HepG2 (cell line): ENCODE data around the gene RNF168. TPM values are rescaled to one million over a fixed set of nuclear protein-coding genes. Genes with fewer than 3 reads are reported as not detected.

ENCODE experiments used
- BCL6 ChIP-seq: IDR thresholded peaks from 2 replicates; pipeline ENCODE4 v1.6.1; 2016; ENCODE audit warnings: missing genetic modification reagents, missing compliant biosample characterization
- CCAR2 ChIP-seq: fragments of 200-400 bp; formaldehyde crosslinking; optimal IDR thresholded peaks from 2 replicates; pipeline ENCODE3; 2018; ENCODE audit warnings: low read depth, mild to moderate bottlenecking, low read length, moderate library complexity
- FOXP1 ChIP-seq, 2 experiments: fragments of 450-650 bp in 1 of 2; IDR thresholded peaks; 2 replicates each; pipeline ENCODE4 v1.6.1; 2017 to 2018; ENCODE audit warnings: antibody characterized with exemption in 1 of 2
- HNRNPL ChIP-seq: fragments of 200-400 bp; formaldehyde crosslinking; IDR thresholded peaks from 2 replicates; pipeline ENCODE4 v1.6.1; 2017; ENCODE audit warnings: mild to moderate bottlenecking, low read depth, low read length
- LCORL ChIP-seq, 2 experiments: fragments of 450-650 bp in 1 of 2; sonication (generic) in 1 of 2; formaldehyde crosslinking in 1 of 2; IDR thresholded peaks; 2 replicates each; pipeline versions ENCODE4 v1.5.0 to v1.6.1; 2017 to 2020; ENCODE audit warnings: antibody characterized with exemption in 1 of 2, missing genetic modification reagents in 1 of 2
- MXI1 ChIP-seq: IDR thresholded peaks from 3 replicates; pipeline ENCODE4 v1.6.1; 2012; ENCODE audit warnings: low read depth, low read length, inconsistent platforms, borderline replicate concordance
- NR2F6 ChIP-seq, 2 experiments: IDR thresholded peaks; 2 replicates each; pipeline ENCODE4 v1.6.1; 2016; ENCODE audit warnings: antibody characterized with exemption in 1 of 2, mild to moderate bottlenecking in 1 of 2
- PHF21A ChIP-seq: sonication (generic); formaldehyde crosslinking; IDR thresholded peaks from 2 replicates; pipeline ENCODE4 v1.5.0; 2020; ENCODE audit warnings: mild to moderate bottlenecking, missing genetic modification reagents
- POLR2A ChIP-seq, 2 experiments: IDR thresholded peaks; 2 replicates each; pipeline ENCODE4 v1.6.1; 2011; ENCODE audit warnings: low read depth in 2 of 2, low read length in 2 of 2, mild to moderate bottlenecking in 1 of 2, moderate library complexity in 1 of 2; ENCODE audit not compliant: insufficient read depth in 1 of 2
- SALL1 ChIP-seq: sonication (generic); formaldehyde crosslinking; IDR thresholded peaks from 2 replicates; pipeline ENCODE4 v1.8.0; 2022; ENCODE audit warnings: mild to moderate bottlenecking, missing genetic modification reagents
- TAF1 ChIP-seq: sonication (generic); formaldehyde crosslinking; IDR thresholded peaks from 2 replicates; pipeline ENCODE4 v1.4.0; 2020; ENCODE audit warnings: missing genetic modification reagents
- YY1 ChIP-seq: IDR thresholded peaks from 2 replicates; pipeline ENCODE4 v1.6.1; 2011; ENCODE audit warnings: low read length, low read depth, moderate library complexity, mild to moderate bottlenecking; ENCODE audit not compliant: insufficient read depth, insufficient replicate concordance
- ZNF263 ChIP-seq: sonication (generic); formaldehyde crosslinking; IDR thresholded peaks from 2 replicates; pipeline ENCODE4 v1.4.0; 2020; ENCODE audit warnings: missing genetic modification reagents
- ZNF451 ChIP-seq: sonication (generic); formaldehyde crosslinking; IDR thresholded peaks from 2 replicates; pipeline ENCODE4 v1.5.0; 2020; ENCODE audit warnings: mild to moderate bottlenecking, missing genetic modification reagents
- ZNF557 ChIP-seq: sonication (generic); formaldehyde crosslinking; IDR thresholded peaks from 2 replicates; pipeline ENCODE4 v1.4.0; 2020; ENCODE audit warnings: missing genetic modification reagents
- ZNF670 ChIP-seq: sonication (generic); formaldehyde crosslinking; IDR thresholded peaks from 2 replicates; pipeline ENCODE4 v1.8.0; 2022; ENCODE audit warnings: mild to moderate bottlenecking, missing genetic modification reagents, borderline replicate concordance
- ZNF713 ChIP-seq: sonication (generic); formaldehyde crosslinking; IDR thresholded peaks from 2 replicates; pipeline ENCODE4 v1.4.0; 2020; ENCODE audit warnings: mild to moderate bottlenecking, missing genetic modification reagents
- ZNF766 ChIP-seq: sonication (generic); formaldehyde crosslinking; IDR thresholded peaks from 2 replicates; pipeline ENCODE4 v1.5.0; 2020; ENCODE audit warnings: missing genetic modification reagents, borderline replicate concordance
- ZNF879 ChIP-seq: sonication (generic); formaldehyde crosslinking; IDR thresholded peaks from 2 replicates; pipeline ENCODE4 v1.8.1; 2023; ENCODE audit warnings: missing genetic modification reagents
- ZSCAN22 ChIP-seq: sonication (generic); formaldehyde crosslinking; IDR thresholded peaks from 2 replicates; pipeline ENCODE4 v1.4.0; 2020; ENCODE audit warnings: mild to moderate bottlenecking, missing genetic modification reagents
- polyA plus RNA-seq, 8 experiments: library from polyadenylated mRNA; depleted of rRNA in 3 of 8; stranded (reverse) in 7 of 8; unstranded in 1 of 8; fragments of >200 nt; fragmentation: Illumina TruSeq in 4 of 8; extraction: Trizol in 4 of 8; gene quantifications; 2 replicates each; pipeline versions ENCODE4 v1.2.1 to v1.2.3, GENCODE V29; 2011 to 2016; ENCODE audit warnings: low read depth in 4 of 8, missing spikeins in 1 of 8, mixed read lengths in 1 of 8; ENCODE audit not compliant: insufficient read depth in 1 of 8
- total RNA-seq, 5 experiments: library from RNA; depleted of rRNA; stranded (reverse); fragments of >200 nt; fragmentation: Illumina TruSeq; extraction: Trizol; gene quantifications; 2 replicates each; pipeline ENCODE4 v1.2.3, GENCODE V29; 2016; ENCODE audit warnings: low read depth in 1 of 5
- TF ChIP-seq, protein P1 (sequence below): IDR thresholded peaks from 2 replicates; pipeline ENCODE4 v1.6.1; 2016
- TF ChIP-seq, protein P2 (sequence below): IDR thresholded peaks from 2 replicates; pipeline ENCODE4 v1.6.1; 2016; ENCODE audit warnings: low read depth, control low read depth
- TF ChIP-seq, protein P3 (sequence below): sonication (generic); formaldehyde crosslinking; IDR thresholded peaks from 2 replicates; pipeline ENCODE4 v1.4.0; 2020; ENCODE audit warnings: mild to moderate bottlenecking, missing genetic modification reagents
- TF ChIP-seq, protein P4 (sequence below): sonication (generic); formaldehyde crosslinking; IDR thresholded peaks from 2 replicates; pipeline ENCODE4 v1.4.0; 2020; ENCODE audit warnings: missing genetic modification reagents
- TF ChIP-seq, protein P5 (sequence below): IDR thresholded peaks from 2 replicates; pipeline ENCODE4 v1.6.1; 2012; ENCODE audit warnings: inconsistent platforms

Gene RNF168
- total and polyA plus RNA-seq, 2 of the 13 experiments (the other 11 are each of a cell fraction or from before 2014, with no cell fraction given), result 3.7 to 22.9 TPM

DNA sequence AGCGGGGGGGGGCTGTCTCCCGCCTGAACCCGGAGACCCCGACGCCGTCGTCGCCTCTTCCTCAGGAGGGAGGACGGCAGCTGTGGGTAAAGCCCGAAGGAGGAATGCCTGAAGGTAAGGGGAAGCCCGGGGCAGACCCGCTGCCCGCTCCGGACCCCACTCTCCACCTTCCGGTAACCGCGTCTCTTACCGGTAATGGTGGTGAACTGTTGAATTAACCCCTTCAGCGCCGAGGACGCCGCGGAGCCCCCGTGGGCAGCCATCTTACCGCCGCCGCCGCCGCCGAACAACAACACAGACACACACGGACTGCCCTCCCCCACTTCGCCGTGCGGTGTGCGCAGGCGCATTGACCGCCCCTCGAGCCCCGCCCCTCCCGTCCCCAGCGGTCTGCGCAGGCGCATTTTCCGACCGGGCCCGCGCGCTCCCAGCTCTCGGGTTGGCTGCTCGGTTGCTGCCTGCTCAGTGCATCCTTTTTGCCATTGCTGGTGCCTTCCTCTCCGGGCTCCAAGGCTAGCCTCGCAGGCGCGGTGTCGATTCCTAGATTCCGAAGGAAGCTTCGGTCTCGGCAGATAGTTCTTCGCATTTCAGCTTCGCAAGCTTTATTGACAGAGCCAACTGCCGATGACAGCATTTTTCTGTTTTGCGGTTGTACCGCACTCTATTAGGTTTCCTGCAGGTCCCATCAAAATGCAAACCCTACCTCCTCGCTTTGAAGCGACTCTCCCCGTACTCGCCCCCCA lies 71.3 kb downstream of the RNF168 start, which contains the start of gene UBXN7 (continued):
- TF ChIP-seq, protein P1, sequence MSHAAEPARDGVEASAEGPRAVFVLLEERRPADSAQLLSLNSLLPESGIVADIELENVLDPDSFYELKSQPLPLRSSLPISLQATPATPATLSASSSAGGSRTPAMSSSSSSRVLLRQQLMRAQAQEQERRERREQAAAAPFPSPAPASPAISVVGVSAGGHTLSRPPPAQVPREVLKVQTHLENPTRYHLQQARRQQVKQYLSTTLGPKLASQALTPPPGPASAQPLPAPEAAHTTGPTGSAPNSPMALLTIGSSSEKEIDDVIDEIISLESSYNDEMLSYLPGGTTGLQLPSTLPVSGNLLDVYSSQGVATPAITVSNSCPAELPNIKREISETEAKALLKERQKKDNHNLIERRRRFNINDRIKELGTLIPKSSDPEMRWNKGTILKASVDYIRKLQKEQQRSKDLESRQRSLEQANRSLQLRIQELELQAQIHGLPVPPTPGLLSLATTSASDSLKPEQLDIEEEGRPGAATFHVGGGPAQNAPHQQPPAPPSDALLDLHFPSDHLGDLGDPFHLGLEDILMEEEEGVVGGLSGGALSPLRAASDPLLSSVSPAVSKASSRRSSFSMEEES (CRISPR knock-in tag), result no peak
- TF ChIP-seq, protein P2, sequence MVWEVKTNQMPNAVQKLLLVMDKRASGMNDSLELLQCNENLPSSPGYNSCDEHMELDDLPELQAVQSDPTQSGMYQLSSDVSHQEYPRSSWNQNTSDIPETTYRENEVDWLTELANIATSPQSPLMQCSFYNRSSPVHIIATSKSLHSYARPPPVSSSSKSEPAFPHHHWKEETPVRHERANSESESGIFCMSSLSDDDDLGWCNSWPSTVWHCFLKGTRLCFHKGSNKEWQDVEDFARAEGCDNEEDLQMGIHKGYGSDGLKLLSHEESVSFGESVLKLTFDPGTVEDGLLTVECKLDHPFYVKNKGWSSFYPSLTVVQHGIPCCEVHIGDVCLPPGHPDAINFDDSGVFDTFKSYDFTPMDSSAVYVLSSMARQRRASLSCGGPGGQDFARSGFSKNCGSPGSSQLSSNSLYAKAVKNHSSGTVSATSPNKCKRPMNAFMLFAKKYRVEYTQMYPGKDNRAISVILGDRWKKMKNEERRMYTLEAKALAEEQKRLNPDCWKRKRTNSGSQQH (CRISPR knock-in tag), result peak; percentile 47; the same call in 1 of the 2 replicates
- peak; percentile 84 for TF ChIP-seq TAF1
- TF ChIP-seq, protein P3, sequence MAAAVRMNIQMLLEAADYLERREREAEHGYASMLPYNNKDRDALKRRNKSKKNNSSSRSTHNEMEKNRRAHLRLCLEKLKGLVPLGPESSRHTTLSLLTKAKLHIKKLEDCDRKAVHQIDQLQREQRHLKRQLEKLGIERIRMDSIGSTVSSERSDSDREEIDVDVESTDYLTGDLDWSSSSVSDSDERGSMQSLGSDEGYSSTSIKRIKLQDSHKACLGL (CRISPR knock-in tag), result peak; percentile 73
- 0 out of 2 replicates have a peak, but pooled peaks have one; percentile 17 for TF ChIP-seq ZNF879
- TF ChIP-seq PHF21A (CRISPR knock-in tag), result 0 out of 2 replicates have a peak, but pooled peaks have one; percentile 30
- TF ChIP-seq ZNF766 (CRISPR knock-in tag), result peak; percentile 60; the same call in 1 of the 2 replicates
- no peak for TF ChIP-seq NR2F6 (IDR thresholded peaks at IDR 0.05)
- TF ChIP-seq NR2F6 (CRISPR knock-in tag; IDR thresholded peaks at IDR 0.05), result 0 out of 2 replicates have a peak, but pooled peaks have one; percentile 11
- 0 out of 2 replicates have a peak, but pooled peaks have one; percentile 38 for TF ChIP-seq ZNF670
- TF ChIP-seq ZNF557 (CRISPR knock-in tag), result 0 out of 2 replicates have a peak, but pooled peaks have one; percentile 13
- TF ChIP-seq ZNF263 (CRISPR knock-in tag), result peak; percentile 66; the same call in 1 of the 2 replicates
- TF ChIP-seq MXI1, result peak; percentile 68; the same call in 2 of the 3 replicates
- TF ChIP-seq YY1, result peak; percentile 96
- TF ChIP-seq HNRNPL, result no peak
- no peak for TF ChIP-seq CCAR2
- no peak for TF ChIP-seq ZSCAN22
- TF ChIP-seq, protein P4, sequence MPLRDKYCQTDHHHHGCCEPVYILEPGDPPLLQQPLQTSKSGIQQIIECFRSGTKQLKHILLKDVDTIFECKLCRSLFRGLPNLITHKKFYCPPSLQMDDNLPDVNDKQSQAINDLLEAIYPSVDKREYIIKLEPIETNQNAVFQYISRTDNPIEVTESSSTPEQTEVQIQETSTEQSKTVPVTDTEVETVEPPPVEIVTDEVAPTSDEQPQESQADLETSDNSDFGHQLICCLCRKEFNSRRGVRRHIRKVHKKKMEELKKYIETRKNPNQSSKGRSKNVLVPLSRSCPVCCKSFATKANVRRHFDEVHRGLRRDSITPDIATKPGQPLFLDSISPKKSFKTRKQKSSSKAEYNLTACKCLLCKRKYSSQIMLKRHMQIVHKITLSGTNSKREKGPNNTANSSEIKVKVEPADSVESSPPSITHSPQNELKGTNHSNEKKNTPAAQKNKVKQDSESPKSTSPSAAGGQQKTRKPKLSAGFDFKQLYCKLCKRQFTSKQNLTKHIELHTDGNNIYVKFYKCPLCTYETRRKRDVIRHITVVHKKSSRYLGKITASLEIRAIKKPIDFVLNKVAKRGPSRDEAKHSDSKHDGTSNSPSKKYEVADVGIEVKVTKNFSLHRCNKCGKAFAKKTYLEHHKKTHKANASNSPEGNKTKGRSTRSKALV (CRISPR knock-in tag), result peak; percentile 67; the same call in 1 of the 2 replicates
- TF ChIP-seq POLR2A (IDR thresholded peaks at IDR 0.05; ENCODE audit: insufficient read depth in 1 of 2, low read depth in 2 of 2, low read length in 2 of 2), result peak; percentile 63 to 81
- peak; percentile 45; the same call in 1 of the 2 replicates for TF ChIP-seq BCL6 (CRISPR knock-in tag)
- no peak for TF ChIP-seq ZNF713
- TF ChIP-seq SALL1, result peak; percentile 59
- TF ChIP-seq ZNF451 (CRISPR knock-in tag), result peak; percentile 36; the same call in 1 of the 2 replicates
- TF ChIP-seq LCORL (IDR thresholded peaks at IDR 0.05), result no peak
- TF ChIP-seq LCORL (CRISPR knock-in tag; IDR thresholded peaks at IDR 0.05), result peak; percentile 67
- TF ChIP-seq, protein P5, sequence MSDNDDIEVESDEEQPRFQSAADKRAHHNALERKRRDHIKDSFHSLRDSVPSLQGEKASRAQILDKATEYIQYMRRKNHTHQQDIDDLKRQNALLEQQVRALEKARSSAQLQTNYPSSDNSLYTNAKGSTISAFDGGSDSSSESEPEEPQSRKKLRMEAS, result peak; percentile 69; the same call in 1 of the 2 replicates
- TF ChIP-seq FOXP1 (IDR thresholded peaks at IDR 0.05), result no peak
- peak; percentile 37; the same call in 1 of the 2 replicates for TF ChIP-seq FOXP1 (CRISPR knock-in tag; IDR thresholded peaks at IDR 0.05)
